ENCODE data around the gene SPARC.
"Not testable (repeated sequence)": the region's sequence is repeated elsewhere in the genome, so short reads cannot be mapped to it uniquely, and the experiment has no call there.

SPARC gene

DNA sequence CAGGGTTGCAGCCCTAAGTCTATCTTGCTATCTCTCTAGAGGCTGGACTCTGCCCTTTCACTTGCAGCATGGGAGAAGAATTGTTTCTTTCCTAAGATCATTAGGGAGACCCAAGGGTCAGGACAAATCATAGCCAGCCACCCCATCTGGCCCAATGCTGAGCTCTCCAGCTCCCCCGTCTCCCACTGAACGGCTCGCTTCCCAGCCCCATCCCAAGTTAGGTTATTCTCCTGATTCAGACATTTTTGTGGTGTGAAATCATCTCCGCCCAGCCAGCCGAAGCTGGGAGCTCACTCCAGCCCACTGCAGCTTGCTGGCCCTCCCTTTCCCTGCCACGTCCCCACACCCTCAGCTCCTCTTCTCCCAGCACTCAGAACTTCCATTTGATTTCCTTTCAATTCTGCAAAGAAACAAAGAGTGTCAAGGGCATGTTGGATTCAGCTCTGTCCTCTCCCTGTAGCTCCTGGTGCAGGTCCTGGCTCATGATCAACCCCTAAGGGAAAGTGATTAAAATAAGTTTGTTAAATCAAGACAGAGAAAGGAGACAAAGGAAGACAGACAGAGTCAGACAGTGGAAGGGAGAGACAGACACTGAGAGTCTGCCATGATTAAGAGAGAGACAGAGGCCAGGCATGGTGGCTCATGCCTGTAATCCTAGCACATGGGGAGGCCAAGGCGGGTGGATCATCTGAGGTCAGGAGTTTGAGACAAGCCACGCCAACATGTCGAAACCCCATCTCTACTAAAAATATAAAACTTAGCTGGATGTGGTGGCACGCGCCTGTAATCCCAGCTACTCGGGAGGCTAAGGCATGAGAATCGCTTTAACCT is 12.6 kb upstream of the SPARC start:
- no peak for DNase-seq

DNA sequence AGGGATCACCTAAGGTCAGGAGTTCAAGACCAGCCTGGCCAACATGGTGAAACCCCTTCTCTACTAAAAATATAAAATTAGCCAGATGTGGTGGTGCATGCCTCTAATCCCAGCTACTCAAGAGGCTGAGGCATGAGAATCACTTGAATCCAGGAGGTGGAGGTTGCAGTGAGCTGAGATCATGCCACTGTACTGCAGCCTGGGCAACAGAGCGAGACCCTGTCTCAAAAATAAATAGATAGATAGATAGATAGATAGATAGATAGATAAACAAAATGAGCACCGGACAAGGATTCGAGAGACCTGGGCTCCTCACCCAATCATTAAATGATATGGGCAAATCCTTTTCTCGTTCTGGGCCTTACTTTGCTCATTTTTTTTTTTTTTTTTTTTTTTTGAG is 11.4 kb upstream of the SPARC start:
- not testable (repeated sequence) for DNase-seq

DNA sequence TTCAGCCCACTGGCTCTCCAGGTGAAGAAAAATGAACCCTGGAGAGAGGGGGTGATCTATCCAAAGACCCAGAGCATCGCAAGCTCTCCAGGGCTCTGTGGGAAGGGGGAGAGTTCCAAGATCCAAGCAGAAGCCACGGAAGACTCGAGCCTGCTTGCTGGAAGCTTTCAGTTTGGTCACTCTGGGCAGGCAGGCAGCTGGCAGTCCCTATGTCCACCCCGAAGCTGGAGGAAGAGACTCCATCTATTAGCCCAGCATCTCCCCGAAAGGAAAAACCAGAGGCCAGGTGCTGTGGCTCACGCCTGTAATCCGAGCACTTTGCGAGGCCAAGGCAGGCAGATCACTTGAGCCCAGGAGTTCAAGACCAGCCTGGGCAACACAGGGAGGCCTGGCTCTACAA is 10.7 kb upstream of the SPARC start:
- DNase-seq: no peak

DNA sequence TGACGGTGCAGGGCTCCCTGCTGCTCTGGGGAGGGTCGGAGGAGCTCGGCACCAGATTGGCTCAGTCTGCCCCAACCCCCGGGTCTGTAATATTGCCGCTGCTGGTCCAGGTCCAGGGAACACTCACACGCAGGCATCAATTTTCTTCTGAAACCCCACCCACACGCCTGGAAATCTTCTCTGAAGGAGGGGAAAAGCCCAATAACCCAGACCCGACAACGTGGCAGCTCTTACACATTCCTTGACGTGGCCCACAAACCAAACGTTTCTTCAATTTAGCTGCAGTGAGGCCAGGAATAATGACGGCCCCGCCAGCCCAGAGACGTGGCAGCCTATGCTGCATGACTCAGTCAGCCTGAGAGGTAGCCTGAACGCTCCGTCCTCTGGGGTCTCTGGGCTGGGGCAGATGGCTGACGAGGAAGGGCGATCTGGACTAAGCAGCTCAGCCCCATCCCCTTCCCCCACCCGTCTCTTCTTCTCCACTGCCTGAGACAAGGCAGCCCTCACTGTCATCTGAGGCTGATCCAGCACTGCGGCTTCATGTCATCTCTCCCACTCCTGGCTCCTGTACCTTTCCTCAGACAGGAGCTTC is 9.9 kb upstream of the SPARC start:
- DNase-seq: no peak

DNA sequence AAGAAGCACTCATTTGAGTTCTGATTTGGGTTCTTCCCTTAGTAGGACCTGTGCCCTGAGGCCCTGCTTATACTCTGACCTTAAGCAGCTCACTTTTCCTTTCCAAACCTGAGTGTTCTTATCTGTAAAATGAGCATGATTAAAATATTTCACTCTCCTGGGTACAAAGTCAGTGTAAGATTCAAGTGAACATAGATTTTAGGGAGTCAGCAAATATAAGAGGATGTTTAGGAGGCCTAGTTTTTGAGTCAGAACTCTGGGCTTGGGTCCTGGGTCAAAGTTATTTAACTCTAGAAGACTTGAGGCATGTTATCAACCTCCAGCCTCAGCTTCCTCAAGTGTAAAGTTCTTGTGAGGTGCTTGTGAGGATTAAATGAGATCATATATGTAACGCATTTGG is 8.7 kb upstream of the SPARC start:
- no peak for DNase-seq

DNA sequence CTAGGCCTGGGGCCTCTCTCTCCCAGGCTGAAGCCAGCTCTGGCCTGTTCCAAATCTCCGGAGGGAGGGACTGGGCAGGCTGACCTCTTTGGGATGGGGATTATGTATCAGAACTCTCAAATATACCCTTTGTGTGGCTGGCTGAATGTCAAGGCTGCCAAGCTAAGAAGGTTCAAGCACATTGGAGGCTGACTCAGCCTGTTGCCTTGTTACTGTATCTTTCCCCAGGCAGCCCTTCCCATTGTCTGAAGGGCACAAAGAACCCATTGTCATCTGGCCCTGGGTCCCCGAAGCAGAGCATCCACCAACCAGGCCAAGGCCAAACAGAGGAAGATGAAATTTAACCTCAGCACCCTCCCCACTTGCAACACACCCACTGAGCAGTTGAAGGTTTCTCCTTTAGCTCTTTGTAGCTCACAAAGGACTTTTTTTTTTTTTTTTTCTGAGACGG is 7.3 kb upstream of the SPARC start:
- no peak for DNase-seq

DNA sequence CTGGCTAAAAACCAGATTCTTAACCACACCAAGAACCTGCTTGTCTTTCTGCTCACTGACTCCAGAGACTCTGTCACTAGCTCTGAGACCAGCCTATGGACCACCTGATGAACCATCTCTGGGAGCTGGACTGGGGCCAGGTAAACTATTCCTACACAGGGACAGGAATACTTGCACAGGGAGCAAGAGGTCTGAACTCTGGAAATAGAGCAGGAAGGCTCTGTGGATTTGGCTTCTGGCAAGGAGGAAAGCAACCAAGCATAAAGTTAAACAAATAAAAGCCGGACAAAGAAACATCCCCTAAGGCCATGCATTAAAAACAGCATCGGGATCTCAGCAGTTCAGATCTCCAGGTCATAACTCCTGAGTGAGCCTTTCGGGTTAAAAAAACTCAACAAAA is 5.6 kb upstream of the SPARC start:
- no peak for DNase-seq

DNA sequence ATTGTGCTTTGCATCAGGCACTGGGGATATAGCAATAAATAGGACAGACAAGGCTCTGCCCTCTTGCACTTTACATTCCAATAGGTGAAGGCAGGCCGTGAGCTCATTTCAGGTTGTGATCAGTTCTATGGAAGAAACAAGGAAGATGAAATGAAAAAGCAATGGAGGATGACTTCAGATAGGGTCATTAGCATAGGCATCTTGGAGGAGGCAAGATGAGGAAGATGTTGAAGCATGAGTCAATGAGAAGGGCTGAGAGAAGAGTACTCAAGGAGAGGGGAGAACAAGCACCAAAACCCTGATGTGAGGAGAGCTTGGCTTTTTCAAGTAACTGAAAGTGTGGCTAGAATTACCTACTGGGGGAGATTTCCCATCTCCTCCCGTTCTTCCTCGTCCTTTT is 5.0 kb upstream of the SPARC start:
- DNase-seq: no peak

DNA sequence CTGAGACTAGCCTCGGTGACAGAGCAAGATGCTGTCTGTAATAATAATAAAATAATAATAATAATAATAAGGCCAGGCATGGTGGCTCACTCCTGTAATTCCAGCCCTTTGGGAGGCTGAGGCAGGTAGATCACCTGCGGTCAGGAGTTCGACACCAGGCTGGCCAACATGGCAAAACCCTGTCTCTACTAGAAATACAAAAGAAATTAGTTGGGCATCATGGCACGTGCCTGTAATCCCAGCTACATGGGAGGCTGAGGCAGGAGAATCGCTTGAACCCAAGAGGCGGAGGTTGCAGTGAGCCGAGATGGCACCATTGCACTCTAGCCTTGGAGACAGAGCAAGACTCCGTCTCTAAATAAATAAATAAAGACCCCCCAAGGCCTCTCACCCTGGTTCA is 2.9 kb upstream of the SPARC start:
- not testable (repeated sequence) for DNase-seq

DNA sequence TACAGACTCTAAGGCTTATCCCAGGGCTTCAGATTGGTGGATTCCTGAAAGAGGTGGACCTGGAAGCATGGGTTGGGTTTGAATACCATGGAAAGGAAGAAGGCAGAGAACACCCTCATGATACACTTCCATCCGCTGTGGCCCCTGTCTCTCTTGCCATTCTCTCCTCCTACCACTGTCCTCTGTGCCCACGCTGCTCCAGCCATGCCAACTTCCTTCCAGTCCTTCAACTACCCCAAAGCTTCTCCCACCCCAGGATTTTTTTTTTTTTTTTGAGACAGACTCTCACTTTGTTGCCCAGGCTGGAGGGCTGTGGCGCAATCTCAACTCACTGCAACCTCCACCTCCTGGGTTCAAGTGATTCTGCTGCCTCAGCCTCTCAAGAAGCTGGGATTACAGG is 1.7 kb upstream of the SPARC start:
- DNase-seq: no peak

DNA sequence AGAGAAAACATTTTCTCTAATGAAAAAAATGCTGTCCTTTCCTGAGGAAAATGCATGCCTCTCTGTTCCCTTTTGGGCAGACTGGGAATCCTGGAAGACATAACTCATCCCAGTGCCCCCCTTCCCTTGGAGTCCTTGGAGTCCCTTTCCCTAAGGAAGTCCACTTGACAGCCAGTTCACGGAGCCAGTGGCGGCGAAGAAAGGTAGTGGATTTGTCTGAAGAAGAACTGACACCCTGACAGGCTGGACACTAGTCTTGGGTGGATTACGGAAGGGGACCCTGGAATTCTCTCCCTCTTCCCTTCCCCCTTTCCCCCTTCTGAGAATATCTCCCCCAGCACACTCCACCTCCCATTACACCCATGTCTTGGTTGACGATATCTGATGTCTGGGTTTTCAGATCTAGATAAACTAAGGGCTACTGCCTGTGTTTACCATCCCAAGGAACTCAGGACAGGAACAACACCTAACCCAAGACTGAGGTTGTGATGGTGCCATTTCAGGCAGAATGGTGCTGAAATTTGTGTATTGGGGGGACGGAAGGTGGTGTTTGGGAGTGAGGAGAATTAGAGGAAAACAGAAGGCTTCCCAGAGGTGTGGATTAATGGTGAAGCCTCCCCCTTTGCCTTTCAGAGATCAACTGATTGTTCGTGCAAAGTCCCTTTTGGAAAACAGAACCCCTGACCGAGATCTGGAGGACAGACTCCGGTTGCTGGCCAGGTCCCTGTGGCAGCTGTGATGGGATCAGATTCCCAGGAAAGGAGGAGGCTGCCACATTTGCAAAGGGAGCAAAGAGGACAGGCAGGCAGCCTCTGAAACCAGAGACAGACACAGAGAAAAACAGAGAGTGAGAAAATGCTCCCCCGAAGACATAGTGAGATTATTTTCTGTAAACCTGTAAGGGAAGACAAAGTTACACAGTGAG is 704 bp downstream of the SPARC start:
- no peak for DNase-seq

DNA sequence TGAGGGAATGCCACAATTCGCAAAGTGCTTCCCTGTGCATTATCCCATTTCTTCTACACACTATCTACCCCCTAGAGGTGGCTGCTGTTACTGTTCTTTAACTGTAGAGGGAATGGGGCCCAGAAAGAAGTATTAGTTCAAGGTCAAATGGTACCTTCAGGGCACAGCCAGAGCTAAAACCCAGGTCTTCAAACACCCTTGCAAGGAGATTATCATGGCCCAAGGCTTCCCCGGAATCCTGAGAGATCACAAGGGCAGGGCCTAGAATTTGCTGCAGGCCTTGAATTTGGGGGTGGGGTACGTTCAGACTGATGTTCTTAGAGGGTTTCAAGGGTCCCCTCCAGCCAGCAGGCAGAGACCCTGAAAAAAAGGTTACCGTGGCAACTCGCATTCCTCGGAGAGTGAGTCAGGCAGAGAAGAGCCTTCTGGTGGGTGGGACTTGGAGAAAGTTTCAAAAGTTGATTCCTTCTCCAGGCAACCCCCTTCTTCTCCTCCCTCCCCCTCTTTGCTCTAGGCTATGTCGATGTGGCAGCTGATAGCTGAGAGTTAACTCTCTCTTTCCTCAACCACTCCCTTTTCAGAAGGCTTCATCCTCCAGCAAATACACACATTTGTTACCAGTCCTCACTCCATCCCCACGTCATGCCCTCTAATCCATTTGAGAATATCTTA is 1.9 kb downstream of the SPARC start:
- peak; percentile 23 for DNase-seq

DNA sequence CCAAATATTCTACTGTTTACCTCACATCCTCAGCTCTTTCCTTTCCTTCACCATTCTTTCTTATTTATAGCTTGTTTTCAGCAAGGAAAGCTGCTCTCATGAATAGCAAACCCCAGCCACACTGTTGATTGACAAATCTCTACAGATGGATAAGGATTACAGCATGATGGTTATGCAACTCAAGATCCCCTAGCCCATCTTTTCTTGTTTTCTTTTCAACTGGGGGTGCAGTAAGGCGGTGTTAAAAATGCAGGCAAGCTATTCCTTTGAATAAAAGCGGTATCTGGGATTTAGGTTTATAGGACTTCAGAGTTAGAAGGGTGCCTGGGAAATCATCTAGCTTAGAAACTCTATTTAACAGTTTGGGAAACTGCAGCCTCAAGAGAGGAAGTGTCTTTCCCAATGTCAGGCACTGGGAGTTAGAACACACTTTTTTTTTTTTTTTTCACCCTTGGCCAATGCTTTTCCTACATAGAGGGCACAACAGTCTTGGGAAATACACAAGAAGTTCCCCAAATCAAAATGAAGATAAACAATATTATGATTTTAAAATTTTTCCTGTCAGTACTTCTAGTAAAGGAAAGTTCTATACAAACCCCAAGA is 2.6 kb downstream of the SPARC start:
- peak; percentile 16 for DNase-seq

DNA sequence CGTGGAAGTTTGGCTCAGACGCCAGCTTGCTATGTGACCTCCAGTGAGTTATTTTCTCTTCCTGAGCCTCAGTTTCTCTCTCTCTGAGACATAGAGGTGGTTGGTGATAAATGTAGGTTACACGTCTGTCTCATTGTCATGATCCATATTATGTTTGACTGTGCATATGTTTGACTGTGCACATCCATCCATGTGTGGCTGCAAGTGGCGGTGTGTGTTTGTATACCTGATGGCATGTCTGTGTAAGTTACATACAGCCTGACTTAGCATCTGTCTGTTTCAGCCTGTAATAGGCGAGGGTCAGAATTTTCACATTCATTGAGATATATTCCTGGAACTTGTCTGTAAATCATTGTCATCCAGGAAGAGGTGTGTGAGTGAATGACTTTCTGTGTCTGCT is 3.3 kb downstream of the SPARC start:
- no peak for DNase-seq

DNA sequence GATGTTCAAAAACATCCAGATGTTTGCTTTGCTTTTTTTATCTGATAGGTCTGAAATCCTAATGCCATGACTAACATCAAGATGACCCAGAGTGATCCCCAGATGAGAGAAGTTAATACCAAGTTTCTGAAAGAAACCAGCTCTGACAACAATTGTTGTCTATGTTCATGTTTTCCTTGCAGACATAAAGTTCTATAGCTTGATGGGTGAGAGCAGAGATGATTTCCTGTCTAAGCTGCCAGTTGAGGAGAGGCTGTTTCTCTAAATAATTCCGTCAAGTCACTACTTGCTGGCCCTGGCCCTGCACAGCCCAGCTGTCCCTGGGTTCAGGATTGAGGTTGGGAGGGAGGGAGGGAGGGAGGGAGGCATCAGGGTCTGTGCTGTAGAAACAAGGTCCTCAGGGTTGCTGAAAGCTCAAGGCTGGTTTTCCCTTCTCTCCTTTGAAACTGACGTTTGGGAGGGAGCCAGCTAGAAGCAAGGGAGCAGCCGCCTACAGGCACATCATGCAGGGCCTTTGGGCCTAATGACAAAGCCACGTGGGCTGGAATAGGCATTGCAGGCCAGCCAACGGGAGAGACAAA is 3.9 kb downstream of the SPARC start:
- DNase-seq: peak; percentile 22

DNA sequence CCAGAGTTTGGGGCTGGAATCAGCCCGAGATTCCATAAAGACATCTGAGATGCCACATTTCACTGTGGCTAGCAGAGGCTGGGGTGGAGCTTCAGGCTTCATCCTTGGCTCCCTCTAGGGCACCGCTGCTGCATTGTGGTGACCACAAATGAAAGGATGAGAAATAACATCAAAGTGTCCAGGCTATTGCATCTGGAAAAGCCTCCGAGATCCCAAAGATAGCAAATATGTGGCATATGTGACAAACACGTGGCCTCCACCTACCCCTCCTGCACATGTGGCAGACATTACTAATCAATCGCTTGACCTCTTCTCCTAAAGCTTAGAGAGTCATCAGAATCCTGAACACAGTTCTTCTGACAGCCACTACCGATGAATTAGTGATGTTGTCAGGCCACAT is 4.5 kb downstream of the SPARC start:
- DNase-seq: no peak

DNA sequence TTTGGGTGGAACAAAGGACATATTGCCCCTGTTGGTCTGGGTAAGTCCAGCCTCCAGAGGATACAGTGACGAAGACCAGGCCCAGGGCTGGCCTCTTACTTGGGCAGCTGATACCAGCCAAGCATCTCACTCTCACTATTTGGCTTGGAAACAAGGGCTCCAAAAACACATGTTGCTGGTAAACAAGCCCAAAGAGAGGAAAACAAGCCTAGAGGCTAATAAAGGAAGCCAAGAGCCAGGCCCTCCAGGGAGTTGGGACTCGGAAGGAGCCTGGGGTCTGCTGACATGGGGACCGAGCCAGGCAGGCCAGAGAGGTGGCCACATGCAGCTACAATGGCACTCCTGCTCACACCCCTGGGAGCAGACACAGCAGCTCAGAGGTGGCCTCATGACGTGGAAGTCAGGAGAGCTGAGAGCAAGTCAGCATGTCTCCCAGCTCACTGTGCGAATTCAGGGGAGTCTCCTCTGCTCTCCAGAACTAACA is 5.7 kb downstream of the SPARC start:
- DNase-seq: no peak

DNA sequence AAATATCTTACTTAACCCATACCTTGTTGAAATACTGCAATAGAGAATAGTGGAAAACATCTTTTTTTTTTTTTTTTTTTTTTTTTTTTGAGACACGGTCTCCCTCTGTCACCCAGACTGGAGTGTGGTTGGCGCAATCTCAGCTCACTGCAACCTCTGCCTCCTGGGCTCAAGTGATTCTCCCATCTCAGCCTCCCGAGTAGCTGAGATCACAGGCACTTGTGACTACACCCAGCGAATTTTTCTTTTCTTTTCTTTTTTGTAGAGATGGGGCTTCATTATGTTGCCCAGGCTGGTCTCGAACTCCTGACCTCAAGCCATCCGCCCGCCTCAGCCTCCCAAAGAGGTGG is 6.6 kb downstream of the SPARC start:
- DNase-seq: not testable (repeated sequence)

DNA sequence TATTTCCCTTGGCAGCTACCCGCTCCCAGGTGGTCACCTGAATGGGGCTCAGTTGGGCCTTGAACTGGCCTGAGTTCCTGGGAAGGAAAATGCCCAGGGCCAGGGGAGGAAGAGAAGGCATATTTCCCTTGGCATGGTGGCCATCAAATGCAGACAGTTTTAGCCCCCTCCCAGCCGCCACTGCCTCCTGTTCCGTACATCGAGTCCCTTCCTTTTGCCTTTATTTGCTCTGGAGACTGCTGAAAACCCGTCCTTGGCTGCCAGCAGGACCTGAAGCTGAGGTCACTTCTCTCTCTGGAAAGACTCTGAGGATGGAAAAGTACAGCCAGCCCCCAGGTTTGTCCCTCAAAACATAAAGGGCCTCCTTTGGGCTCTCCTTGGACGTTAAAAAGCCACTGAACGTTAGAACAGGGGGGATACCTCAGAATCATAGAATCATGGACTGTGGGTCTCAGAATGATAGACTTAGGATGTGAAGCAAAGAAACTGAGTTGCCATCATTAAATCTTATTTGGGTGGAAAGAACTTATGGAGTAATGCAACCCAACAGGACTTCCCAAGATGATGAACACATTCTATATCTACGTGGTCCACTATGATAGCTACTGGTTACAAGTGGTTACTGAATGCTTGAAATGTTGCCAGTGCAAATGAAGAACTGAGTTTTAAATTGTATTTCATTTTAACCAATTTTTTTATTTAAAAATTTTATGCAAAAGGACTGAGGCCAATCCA is 7.1 kb downstream of the SPARC start:
- no peak for DNase-seq

DNA sequence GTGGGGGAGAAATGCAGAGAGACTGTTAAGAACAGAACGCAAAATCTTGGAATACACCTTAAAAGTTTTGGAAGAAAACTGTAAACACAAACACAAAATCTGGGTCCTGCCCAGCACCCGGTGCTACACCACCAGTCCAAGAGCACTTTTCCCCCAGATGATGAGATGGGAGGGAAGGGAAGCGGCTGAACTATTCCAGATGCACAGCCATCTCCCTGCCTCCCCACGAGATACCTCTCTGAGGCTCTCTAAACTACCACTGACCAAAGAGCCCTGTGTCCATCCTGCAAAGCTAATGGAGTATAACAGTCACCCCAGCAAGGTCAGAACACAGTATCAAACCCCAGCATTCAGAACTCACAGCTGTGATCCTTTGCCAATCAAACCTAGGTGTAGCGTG is 8.0 kb downstream of the SPARC start:
- DNase-seq: no peak

DNA sequence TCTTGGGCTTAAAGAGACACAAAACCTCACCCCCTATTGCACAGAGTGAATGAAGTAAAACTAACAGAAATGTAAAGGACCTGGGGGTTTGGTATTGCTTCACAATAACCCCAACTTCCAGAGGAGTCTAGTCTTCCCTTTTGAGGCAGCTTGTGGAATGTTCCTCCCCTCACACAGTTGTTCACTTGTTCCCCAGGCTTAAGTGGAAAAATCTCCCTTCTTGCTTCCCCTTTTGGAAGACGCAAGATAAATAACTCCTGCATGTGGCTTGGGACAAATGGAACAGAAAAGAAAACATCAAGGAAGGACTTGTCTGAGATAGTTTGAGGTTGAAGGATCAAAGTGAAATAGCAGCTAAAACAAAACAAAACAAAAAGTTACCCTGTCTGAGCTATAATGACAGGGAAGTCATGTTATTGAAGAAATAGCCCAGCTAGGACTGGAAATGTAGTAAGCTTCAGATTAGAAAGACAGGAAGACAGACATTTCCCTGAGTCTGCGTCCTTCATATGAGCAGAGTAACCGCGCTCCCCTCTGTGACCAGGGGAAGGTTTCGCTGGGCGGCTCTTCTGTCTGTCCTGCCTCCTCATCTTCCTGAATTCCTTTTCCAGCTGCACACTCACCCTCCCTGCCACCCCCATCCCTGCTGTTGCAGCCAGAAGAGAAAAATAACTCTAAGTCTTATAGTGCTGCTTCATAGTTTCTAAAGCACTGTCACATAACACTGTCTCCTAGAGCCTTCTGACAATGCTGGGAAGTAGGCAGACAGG is 8.8 kb downstream of the SPARC start:
- peak; percentile 40 for DNase-seq
